Astrocyte of the hippocampus (primary cell): Measurements from ENCODE around the gene ADRA2B.
"Not testable (repeated sequence)": the region's sequence is repeated elsewhere in the genome, so short reads cannot be mapped to it uniquely, and the experiment has no call there.

Source experiments
- DNase-seq: peaks from one replicate; pipeline ENCODE4 v3.0.0; 2011; ENCODE audit warnings: low read depth, low spot score

Gene ADRA2B

DNA sequence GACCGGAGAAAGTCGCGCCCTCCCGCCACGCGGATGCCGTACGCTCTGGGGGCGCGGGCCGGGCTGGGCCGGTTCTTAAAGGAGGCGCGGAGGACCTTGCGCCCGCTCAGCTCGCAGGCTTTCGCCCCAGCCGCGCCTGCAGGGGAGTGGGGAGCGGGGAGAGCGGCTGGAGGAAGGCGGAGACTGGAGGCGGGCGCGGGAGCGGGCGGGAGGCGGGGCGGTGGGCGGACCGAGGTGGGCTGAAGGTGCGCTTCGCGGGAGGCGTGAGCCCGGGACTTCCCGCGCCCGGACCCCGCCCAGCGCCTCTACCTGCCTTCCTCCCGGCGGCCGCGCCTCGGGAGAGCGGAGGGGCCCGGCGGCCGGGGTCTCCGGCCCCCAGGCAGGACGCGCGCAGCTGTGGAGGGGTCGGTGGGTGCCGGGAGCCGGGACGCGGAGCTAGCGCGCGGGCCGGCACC, at the start of gene ADRA2B:
Gene ADRA2B, minus strand, starts transcription at position 148 of the 455 bp plus-strand sequence. CDS start 422 bp downstream, outside the sequence.
- DNase-seq: peak; percentile 68

DNA sequence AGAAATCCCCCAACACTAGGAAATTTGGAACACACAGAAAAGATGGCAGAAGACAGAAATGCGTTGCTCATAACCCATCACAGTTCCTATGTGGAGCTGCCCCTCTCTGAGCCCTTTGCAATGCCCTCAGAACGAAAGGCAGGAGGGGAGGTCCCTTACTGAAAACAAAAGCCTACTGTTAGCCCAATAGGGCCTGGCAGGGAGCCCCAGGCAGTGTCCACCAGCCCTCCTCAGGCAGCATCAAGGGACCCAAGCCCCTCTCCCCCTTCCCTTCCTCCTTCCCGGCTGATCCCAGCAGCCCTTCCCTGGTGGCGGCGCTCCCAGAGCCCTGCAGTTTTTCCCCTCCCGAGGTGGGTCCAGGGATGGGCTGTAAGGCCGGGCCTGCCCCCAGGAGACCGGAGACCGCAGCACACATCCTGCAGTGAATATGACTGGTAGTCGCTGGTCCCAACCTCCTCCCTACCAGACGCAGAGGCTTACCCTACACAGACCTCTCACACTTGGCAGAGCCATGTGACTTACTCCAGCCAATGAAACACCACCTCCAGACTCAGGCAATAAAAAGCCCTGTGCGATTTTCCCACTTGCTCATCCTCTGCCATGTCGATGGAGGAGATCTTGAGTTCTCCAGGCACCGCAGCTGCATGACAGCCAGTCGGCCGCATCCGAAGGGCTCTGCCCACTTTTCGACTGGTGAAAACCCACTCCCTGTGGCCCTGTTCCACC, 48.3 kb upstream of the ADRA2B start:
- DNase-seq: no peak

DNA sequence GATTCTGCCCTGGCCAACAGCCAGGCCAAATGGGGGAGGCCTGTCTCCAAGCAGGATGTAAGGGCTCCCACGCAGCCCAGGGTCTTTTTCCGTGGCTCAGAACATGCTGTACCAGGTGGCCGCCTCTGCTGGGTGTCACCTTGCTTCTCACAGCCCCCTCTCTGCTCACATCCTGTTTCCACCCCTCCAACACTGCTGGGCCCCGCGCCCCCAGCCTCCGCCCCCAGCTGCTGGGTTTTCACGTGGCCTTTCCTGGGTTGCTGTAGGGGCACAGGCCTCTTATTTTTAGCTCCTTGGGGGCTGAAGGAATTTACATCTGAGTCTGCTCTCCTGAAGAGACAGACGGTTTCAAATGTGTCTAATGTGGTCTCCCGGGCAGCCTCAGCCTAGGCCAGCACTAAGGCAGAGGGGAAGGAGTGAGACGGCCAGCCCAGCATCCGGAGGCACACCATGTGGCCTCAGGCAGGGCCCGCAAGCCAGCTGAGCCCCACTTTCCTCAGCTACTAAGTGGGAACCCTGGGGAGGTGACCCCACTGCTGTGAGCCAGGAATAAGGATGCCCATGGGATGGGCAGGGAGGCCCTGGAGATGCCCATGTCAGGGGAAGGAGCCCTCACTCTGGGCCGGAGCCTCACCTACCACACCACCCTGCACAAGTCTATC, 47.5 kb upstream of the ADRA2B start:
- DNase-seq: no peak

DNA sequence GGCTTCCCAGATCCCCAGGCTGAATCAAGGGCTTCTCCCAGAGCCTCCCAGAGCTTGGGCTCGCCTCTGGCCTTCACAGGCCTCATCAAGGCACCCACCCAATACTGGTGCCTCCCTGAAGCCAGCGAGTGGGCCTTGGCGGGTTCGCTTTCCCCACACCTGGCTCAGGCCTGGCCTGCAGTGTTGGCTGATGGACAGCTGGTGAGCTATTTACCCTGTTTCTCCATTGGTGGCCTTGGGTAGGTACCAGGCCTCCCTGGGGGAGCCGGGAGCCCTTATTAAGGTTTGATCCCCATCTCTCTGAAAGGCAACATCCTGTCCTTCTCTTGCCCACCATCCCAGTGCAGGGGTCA, 47.0 kb upstream of the ADRA2B start:
- DNase-seq: no peak

DNA sequence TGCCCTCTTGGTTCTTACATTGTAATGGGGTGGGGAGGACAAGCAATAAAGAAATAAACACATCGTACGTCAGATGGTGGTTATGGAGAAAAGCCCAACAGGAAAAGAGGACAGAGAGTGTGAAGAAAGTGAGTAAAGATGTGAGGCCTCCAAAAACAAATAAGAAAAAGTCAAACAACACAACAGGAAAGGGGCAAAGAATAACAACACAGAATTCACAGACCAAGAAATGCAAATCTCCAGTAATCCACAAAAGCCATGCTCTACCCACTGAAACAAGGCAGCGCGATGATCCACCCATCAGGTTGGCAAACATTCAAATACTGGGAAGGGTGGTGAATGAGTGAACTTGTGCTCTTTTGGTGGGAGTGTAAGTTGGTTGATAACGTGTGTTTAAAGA, 45.5 kb upstream of the ADRA2B start:
- DNase-seq: no peak

DNA sequence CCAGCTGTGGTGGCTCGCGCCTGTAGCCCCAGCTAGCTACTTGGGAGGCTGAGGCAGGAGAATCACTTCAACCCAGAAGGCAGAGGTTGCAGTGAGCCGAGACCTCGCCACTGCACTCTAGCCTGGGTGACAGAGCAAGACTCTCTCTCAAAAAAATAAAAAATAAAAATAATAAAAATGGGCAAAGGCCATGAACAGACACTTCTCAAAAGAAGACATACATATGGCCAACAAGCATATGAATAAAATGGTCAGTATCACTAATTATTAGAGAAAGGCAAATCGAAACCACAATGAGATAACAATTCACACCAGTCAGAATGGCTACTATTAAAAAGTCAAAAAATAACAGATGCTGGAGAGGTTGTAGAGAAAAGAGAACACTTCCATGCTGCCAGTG, 44.0 kb upstream of the ADRA2B start:
- DNase-seq: not testable (repeated sequence)

DNA sequence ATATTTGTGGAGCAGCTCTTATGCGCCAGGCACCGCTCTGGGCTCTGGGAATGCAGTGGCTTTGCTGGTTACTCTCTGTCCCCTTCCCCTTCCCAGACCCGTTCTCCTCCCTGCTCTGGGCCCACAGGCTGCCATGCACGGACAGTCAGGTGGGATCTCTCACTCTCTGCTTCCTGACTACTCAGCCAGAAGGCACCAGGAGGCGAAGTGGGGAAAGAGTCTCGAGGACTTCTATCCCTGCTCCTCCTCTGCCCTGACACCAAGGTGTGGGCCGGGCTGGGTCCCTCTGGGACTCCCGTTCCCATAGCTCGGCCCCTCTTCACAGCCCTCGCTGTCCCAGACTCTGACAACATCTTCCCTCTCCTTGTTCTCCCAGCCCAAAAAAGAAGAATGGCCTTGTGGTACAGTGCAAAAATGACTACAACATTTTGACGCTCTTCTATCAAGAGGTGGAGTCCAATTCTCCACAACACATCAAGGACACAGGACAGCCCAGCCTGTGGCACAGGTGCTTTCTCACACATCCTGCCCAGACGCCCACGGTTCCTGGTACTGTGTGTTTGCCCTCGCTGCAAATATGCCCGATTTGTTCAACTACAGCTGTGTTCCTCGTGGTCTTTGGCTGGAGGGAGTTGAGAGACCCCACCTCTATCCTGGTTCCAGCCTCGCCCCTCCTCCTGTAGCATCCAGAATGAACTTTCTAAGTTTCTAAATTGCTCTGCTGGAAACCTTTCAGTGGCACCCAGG, 42.9 kb upstream of the ADRA2B start:
- no peak for DNase-seq

DNA sequence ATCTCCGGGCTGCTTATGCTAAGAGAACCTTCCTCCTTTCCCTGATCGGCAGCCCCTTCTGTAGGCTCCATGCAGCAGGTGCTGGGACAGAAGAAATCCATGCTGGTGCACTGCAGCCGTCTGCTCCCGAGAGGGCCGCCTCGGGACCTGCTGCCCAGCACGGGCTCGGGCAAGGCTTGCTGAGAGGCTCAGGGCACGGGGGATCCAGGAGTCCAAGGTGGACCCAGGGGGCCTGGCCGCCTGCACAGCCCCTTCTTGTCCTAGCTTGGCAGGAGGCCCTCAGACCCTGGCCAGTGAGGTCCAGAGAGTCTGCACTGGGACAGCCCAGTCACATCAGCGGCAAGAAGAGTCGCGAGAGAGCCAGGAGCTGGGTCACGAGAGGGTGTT, 42.2 kb upstream of the ADRA2B start:
- no peak for DNase-seq

DNA sequence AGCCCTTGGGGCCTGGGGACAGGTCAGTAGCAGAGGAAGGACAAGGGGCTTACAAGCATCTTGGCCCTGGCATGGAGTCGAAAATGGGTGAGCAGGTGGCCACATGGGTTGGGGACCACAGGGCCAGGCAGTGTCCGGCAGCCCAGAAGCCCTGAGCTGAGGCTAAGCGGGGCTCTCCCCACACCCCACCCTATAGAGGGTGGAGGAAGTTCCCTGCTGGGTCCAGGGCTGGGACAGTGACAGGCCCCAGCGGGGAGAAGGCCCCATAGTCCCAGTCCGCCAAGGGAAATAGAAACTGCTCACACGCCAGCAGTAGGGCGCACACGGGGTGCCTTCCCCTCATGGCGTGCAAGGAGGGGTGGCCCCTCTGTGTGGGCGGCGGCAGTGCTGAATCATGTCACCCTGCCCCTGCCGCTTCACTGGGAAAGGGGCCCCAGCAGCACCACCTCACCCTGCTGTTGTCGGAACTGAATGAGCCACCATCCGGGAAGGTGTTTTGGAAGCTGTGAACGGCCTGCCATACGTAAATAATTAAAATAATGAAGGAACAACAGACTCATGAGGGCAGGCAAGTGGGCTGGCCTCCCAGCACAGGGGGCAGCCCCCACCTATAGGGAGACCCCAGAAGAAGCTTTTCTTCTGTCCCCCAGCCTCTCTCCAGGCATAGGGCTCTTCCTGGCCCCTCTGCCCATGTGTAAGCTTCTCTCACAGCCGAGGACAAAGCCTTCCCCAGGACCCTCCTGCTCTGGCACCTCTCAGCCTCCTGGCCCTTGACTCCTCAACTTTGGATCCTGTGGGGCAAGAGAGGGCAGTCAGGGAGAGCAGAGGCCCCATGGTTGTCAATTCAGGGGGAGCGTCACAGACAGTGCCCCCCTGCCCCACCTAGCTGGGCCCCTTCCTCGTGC, 41.5 kb upstream of the ADRA2B start:
- no peak for DNase-seq

DNA sequence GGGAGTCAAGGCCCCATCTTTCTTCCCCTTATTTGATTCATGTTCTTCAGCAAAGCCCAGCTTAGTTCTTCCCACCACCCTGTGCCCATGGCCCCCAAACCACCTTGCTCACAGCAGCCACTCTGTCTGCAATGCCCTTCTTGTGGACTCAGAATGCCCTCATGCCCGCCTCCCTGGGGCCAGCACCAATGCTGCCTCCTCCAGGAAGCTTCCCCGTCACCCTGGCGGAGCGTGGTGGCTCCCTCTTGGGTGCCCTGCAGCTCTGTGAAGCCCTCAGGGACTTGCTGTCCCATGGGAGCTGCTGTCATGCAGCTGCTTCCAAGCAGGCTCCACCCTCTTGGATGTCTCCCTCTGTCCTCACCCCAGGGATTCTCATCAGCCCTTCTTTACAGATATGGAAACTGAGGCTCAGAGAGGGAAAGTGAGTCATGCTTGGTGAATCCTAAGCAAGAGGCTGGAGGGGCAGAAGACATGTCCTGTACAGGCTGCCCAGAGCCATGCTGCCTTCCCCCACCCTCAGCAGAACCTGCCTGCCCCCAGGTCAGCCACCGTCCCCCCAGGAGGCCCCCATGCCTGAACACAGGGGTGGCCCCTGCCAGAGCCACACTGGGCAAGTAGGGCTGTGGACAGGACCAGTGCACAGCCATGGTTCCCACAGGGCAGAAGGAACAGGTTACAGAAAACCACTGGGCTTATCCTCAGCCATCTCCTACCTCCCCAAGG, 40.7 kb upstream of the ADRA2B start:
- no peak for DNase-seq

DNA sequence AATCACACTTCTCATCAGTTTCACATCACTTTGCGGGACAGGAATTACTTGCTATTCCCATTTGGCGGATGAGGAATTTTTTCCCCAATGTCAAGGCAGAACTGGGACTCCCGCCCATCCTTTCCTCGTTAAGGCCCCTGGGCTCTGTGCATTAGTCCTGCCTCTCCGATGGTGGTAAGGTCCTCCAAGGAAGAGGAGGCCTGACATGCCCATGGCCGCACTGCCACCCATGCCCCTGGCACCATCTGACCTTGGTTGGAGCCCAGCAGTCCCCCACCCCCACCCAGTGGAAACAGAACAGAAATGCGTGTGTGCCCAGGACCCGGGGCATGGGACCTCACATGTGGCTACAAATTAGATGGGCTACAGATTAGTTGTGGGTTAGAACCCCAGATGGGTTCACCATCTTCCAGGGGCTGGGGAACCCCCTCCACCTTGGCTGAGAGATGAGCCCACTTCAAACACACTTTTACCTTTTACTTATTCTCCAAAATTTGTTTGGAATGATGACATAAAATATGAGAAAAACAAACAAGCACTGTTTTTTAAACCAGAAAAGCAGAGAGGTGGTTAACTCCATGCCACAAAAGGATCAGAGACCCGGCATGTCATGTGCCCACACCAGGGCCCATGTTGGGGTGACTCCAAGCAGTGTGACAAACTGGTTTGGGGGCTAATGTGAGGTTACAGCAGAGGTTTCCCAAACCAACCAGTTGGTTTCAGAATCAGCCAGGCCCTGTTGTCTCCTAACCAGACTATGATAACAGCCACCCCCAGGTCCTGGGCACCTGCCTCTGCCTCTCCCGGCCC, 39.8 kb upstream of the ADRA2B start:
- no peak for DNase-seq

DNA sequence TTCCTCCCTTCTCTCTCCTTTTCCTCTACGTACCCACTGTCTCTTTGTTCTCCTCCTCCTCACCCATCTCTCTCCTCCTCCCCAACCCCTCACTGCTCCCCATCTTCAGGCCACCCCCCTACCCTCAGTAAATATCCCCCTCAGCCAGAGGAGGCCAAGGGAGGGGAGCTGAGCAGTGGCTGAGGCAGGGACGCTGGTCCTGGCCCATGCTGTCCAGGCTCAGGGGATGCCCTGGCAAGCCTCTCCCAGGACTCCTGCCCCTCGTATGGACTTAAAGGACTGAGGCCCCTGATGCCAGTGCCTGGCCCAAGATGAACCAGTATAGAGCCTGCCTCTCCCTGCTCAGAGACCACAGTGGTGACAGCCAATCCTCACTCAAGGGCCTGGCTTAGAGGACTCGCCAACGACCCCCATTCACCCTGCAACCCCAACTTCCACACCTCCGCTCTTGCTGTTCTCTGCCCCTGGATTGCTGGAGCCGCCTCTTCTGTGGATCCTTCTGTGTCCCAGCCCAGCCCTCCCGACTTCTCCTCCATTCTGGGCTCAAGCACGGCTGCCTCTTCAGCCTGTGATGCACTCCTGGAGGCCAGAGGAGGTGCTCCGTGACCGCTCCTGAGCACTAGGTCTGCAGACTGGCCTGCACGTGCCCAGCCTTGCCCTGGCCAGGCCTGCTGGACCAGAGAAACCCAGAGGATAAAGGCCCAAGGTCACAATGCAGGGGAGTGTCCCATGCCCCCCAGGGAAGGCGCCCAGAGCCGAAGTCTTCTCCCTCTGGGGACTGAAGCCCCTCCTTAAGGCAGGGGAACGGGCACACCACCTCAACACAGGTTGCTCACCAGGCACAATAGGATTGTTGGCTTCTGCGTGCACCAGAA, 38.4 kb upstream of the ADRA2B start:
- DNase-seq: no peak

DNA sequence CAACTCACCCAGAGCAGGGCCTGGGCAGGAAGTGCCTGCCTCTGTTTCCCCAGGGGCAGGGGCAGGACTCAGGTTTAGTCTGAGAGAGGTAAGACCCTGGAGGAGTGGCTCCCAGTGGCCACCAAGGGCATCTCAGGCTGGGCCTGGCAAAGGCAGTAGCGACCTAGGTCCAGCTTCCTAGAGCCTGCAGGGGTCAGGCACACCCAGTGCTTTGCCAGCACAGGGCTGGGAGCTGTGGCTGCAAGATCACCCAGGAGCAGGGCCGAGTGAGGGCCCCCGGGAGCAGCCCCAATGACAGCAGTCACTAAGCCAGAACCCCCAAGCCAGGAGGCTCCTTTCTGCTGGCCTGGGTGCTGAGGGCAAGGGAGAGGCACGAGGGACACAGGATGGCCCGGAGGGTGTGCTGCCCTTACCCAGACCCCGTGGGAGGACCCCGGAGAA, 37.6 kb upstream of the ADRA2B start:
- no peak for DNase-seq

DNA sequence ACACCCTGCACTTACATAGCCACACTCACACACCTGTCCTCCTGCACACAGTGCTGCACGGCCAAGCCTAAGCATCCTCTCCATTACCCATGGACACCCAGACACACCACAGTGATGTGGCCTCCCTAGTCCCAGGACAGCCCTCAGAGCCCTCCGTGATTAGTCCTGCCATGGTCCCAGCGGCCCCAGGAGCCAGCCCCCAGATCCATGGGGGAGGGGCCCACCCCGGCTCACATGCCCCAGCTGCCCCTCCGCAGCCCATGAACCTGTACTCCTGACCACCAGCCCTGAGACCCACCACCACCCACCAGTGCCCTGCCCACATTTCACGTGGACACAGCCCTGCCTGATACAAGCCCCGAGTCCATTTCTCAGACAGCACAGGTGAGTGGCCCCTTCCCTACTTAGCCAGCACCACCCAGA, 36.9 kb upstream of the ADRA2B start:
- DNase-seq: no peak

DNA sequence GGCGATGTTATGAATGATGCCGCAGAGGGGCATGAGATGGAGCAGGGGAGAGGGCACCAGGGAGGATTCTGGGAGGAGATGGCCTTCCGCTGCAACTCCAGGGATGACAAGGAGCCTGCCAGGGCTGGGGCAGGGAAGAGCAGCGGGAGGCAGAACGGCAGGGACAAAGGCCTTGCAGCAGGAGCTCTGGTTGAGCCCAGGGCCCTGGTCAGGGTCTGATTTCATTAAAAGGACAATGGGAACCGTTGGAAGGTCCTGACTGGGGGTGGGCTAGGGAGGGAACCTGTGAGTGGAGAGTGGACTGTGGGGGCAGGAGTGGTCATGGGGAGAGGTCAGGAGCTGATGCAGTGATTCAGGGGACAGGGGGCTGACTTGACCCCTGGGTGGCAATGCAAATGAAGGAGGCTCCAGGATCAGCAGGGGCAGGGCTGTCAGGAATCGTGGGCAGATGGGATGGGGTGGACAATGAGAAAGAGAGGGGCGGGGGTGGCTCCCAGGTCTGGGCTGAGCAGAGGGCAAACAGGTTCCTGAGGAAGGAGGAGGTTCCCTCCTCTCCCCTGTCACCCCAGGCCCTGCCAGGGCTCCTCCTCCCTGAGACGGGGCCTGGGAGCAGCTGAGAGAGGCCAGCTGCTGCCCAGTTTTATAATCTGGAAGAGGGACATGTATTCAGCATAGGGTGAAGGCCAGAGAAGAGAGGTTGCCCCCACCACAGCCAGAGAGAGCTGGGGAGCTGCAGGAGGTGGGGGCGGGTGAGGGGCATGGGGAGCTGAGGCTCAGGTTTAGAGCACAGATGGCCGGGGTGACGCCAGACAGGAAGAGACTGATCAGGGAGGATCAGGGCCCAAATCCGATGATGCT, 36.2 kb upstream of the ADRA2B start:
- no peak for DNase-seq

DNA sequence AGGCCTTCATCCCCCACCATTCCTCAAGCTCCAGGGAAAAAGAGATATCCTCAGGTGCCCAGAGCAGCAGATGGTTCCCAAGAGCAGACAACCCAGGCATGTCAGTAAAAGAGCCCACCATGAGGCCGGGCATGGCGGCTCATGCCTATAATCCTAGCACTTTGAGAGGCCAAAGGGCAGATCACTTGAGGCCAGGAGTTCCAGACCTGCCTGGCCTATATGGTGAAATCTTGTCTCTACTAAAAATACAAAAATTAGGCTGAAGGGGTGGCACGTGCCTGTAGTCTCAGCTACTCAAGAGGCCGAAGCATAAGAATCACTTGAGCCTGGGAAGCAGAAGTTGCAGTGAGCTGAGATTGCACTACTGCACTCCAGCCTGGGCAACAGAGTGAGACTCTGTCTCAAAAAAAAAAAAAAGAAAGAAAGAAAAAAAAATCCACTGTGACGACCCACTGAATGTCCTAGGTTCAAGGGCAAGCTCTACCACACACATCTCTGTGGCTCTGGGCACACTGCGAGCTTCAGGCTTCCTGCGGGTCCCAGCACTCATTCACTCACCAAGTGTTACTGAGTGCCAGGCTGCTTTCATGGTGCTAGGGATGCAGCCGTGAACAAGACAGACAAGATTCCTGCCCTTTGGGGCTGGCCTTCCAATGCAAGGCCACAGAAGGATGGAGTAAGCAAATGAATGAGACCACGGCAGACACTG, 35.4 kb upstream of the ADRA2B start:
- DNase-seq: no peak

DNA sequence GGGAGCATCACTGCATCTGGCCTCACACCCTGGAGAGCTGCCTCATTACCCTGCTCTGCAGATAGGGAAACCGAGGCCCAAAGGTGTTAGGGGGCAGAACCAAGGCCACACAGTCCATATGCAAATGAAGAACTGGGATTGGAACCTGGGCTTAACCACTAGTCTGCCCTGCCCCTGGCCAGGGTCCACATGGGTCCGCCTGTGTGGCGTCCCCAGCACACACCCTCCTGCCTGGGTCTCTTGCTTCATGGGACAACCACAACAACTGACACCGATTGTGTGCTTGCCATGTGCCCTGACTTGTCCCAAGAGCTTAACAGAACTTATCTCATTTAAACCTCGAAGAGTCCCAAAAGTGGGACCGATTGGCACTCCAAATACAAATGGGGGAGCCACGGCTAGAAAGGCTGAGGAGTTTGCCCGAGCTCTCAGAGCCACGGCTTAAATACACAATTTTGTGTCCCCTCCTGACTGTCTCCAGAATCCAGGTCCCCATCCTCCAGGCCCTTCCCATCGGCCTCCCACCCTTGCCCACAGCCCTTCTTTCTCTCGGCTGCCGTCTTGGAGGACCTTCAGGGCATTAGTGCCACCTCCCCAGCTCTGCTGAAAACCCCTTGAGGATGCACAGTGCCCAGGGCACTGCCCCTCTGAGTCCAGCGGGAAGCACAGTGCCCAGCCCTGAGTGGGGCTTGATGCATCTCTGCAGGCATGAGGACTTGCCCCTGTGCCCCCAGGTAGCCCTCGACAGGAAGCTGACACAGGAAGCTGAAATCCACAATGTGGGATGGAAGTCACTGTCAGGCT, 34.6 kb upstream of the ADRA2B start:
- DNase-seq: no peak
